Ramos (cell line): Measurements from ENCODE around the gene CACNA1A.

ENCODE experiments used
- in situ Hi-C: fragments of 300-500 bp; cut with MboI; formaldehyde crosslinking; loops from one replicate; pipeline ENCODE4 v1.14.3; 2022; ENCODE audit warnings: low sequenced_read_pairs; ENCODE audit not compliant: unreplicated experiment

CACNA1A gene

GRCh38 chr19:13319526-13319925 is 186.8 kb downstream of the CACNA1A start:
- in situ Hi-C loops, result no loop called here

GRCh38 chr19:13318190-13318589 is 188.1 kb downstream of the CACNA1A start:
- in situ Hi-C loops, result no loop called here

GRCh38 chr19:13315495-13315894 is 190.8 kb downstream of the CACNA1A start:
- in situ Hi-C loops, result no loop called here

GRCh38 chr19:13314761-13315160 is 191.5 kb downstream of the CACNA1A start:
- in situ Hi-C loops, result no loop called here

- in situ Hi-C loops, result no loop called here
Observed at GRCh38 chr19:13313875-13314274, 192.4 kb downstream of the CACNA1A start.

- in situ Hi-C loops, result no loop called here
Observed at GRCh38 chr19:13309864-13310263, 196.4 kb downstream of the CACNA1A start.

GRCh38 chr19:13303381-13304129 is 202.7 kb downstream of the CACNA1A start:
- in situ Hi-C loops, result no loop called here

GRCh38 chr19:13302526-13303270 is 203.6 kb downstream of the CACNA1A start:
- in situ Hi-C loops, result no loop called here

- in situ Hi-C loops, result no loop called here
Observed at GRCh38 chr19:13301627-13302334, 204.5 kb downstream of the CACNA1A start.

- in situ Hi-C loops, result no loop called here
Observed at GRCh38 chr19:13300421-13301030, 205.8 kb downstream of the CACNA1A start.

GRCh38 chr19:13299838-13300237 is 206.4 kb downstream of the CACNA1A start:
- in situ Hi-C loops, result no loop called here

GRCh38 chr19:13298565-13299481 is 207.5 kb downstream of the CACNA1A start:
- in situ Hi-C loops, result no loop called here

- in situ Hi-C loops, result no loop called here
Observed at GRCh38 chr19:13297023-13297422, 209.3 kb downstream of the CACNA1A start.

- in situ Hi-C loops, result no loop called here
Observed at GRCh38 chr19:13294812-13295567, 211.3 kb downstream of the CACNA1A start.

GRCh38 chr19:13291913-13292312 is 214.4 kb downstream of the CACNA1A start:
- in situ Hi-C loops, result no loop called here

- in situ Hi-C loops, result no loop called here
Observed at GRCh38 chr19:13290741-13291140, 215.5 kb downstream of the CACNA1A start.

- in situ Hi-C loops, result no loop called here
Observed at GRCh38 chr19:13289295-13289694, 217.0 kb downstream of the CACNA1A start.

GRCh38 chr19:13286195-13286985 is 219.9 kb downstream of the CACNA1A start:
- in situ Hi-C loops, result no loop called here
